HPDE6-E6E7 (cell line): Measurements from ENCODE around the gene CHD2.

Source experiments
- DNase-seq: peaks from one replicate; pipeline ENCODE4 v3.0.0; 2011; ENCODE audit warnings: missing footprints; ENCODE audit errors: extremely low spot score

Gene CHD2

GRCh38 chr15:92960996-92961681 lies 61.0 kb downstream of the CHD2 start:
- no peak for DNase-seq

- no peak for DNase-seq
Observed at GRCh38 chr15:92962914-92963313, 62.8 kb downstream of the CHD2 start.

- no peak for DNase-seq
Observed at GRCh38 chr15:92963794-92964193, 63.7 kb downstream of the CHD2 start.

- no peak for DNase-seq
Observed at GRCh38 chr15:92968926-92969651, 69.0 kb downstream of the CHD2 start.

GRCh38 chr15:92970656-92971055 lies 70.5 kb downstream of the CHD2 start:
- no peak for DNase-seq

DNA sequence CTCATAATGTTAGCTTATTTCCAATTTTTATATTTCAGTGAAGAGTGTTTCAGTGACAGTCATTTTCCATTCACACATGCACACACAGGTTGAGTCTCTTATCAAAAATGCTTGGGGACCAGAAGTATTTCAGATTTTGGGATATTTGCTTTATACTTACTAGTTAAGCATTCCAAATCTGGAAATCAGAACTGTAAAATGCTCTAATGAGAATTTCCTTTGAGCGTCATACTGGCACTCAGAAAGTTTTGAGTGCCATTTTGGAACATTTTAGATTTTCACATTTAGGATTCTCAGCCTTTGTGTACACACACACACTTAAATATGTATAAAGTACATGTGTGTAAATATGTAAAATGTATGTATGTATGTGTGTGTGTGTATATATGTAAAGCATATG lies 71.0 kb downstream of the CHD2 start:
- DNase-seq: no peak

DNA sequence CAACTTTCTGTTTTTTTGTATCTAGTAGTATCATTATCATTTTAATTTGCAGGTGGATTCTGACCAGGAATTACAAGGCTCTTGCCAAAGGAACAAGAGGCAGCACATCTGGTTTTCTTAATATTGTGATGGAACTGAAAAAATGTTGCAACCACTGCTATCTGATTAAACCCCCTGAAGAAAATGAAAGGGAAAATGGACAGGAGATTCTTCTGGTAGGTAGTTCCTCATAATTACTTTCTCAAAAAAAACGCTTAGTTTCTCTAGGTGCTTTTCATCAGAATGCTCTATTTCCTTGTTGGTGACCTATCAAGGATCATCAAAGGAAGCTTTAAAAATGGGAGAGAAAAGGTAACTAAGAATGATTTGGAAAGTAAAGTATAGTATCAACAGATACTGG lies 71.6 kb downstream of the CHD2 start:
- DNase-seq: no peak

DNA sequence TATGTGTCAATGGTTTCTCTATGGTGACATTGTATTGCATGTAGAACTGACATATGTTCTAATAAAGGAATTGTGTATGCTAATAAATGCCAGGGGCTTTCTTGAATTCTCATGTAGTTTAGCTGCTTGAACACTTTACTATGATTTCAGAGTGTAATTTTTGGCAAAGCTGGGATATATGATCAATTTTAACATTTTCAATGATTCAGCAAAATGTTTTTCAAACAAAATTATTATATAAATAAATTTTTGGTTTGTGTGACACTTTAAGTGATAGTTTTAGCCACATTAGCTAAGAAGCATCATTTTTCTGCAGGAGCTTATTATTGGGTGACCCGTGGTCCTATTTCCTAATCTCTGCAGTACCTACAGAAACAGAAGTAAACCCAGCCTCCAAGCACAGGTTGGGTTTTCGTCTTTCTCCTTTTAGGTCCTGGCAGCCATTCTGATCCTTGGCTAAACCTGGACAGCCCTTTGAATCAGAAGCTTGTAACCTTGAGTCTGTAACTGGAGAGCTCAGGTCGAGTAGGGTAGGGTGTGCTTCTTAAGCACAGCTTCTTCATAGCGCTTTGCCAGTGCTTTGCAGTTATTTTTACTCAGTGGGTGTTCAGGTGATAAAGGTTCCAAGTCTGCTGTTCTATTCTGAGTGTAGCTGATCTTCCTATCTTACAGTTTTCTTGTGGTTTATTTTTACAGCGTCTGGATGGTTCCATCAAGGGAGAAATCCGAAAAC lies 74.2 kb downstream of the CHD2 start:
- no peak for DNase-seq

DNA sequence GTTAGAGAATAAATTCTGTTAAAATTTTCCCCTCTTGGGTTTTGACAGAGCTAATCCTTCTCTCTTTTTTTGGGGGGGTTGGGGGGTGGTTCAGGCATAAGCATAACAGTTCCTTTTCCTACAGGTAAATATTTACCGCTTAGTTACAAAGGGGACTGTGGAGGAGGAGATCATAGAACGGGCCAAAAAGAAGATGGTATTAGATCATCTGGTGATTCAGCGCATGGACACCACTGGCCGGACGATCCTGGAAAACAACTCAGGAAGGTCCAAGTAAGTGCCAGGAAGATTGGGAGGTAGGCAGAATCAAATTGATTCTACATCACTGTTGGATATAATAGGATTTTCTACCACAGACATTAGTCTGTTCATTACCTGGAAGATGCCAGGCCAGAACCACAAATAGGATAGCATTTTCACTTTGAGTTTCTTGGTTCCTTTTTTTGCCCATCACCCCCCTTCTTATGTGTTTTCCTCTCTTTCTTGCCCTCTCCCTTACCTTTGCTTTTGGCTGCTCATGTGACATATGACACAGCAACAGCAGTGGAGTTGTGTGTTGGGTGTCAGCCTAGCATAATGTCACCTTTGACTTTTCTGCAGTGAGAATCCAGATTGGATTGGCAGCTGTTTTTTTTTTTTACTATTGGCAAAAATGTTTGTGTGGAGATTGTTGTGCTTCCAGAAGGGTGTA lies 79.0 kb downstream of the CHD2 start:
- DNase-seq: no peak

DNA sequence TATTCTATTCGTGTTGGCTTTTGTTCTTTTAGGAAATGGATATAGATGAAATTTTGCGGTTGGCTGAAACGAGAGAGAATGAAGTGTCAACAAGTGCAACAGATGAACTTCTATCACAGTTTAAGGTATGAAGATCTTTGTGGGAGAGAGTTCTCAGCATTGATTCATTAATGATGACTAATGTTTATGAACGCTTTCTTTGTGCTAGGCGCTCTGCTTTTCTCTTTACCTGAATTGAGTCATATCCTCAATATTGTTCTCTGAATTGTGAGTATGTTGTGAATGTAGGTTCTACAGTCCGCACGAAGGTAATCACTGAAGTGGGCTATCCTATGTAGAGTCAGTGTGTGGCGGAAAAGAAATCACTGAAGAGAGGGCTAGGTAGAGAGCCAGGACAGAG lies 81.2 kb downstream of the CHD2 start:
- peak; percentile 63 for DNase-seq

DNA sequence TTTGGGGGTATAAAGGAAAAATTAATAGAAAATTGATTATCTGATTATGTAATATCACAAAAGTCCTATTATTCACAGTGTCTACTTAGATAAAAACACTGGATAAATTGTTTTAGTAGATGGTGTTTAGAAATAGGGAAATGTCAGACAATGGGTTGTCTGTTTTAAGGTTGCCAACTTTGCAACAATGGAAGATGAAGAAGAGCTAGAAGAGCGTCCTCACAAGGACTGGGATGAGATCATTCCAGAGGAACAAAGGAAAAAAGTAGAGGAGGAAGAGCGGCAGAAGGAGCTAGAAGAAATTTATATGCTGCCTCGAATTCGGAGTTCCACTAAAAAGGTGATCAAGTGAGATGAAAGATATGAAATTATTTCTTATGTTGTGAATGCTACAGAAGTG lies 84.0 kb downstream of the CHD2 start:
- DNase-seq: no peak

GRCh38 chr15:92989470-92989869 lies 89.3 kb downstream of the CHD2 start:
- no peak for DNase-seq

GRCh38 chr15:92990031-92990430 lies 89.9 kb downstream of the CHD2 start:
- no peak for DNase-seq

GRCh38 chr15:92992720-92993119 lies 92.6 kb downstream of the CHD2 start:
- no peak for DNase-seq

- no peak for DNase-seq
Observed at GRCh38 chr15:92997821-92998220, 97.7 kb downstream of the CHD2 start.

- no peak for DNase-seq
Observed at GRCh38 chr15:93001156-93001555, 101.0 kb downstream of the CHD2 start.

GRCh38 chr15:93001881-93002280 lies 101.8 kb downstream of the CHD2 start:
- no peak for DNase-seq

- no peak for DNase-seq
Observed at GRCh38 chr15:93005133-93005532, 105.0 kb downstream of the CHD2 start.

- no peak for DNase-seq
Observed at GRCh38 chr15:93007994-93008393, 107.9 kb downstream of the CHD2 start.

GRCh38 chr15:93012786-93013185 lies 112.7 kb downstream of the CHD2 start:
- no peak for DNase-seq

DNA sequence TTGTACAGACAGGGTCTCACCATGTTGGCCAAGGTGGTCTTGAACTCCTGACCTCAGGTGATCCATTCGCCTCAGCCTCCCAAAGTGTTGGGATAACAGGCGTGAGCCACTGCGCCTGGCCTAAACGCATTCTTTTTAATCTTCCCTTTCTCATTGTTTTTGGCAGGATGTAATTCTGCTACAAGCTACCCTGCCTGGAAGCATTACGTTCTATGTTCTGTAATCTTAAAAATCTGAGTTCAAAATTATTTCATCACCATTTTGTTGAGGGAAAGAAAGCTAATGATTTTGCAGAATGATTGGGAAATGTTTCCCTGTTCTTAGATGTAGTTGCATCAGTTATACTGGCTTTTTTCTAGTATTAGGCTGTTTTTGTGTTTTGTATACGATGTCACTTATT lies 117.4 kb downstream of the CHD2 start:
- no peak for DNase-seq

DNA sequence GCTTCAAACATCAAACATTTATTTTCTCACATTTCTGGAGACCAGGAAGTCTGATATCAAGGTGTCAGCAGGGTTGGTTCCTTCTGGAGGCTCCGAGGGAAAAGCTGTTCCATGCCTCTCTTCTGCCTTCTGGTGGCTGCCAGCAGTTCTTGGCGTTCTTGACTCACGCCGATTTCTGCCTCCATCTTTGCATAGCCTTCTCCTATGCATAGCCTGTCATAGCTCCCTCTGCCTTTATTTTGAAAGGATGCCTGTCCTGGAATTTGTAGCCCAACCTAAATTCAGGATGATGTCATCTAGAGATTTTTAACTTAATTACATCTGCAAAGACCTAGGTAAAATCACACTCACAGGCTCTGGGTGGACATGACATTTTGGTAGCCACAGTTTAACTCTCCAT lies 118.5 kb downstream of the CHD2 start:
- DNase-seq: no peak
